ENCODE measurements around the gene PYGM.

DNA sequence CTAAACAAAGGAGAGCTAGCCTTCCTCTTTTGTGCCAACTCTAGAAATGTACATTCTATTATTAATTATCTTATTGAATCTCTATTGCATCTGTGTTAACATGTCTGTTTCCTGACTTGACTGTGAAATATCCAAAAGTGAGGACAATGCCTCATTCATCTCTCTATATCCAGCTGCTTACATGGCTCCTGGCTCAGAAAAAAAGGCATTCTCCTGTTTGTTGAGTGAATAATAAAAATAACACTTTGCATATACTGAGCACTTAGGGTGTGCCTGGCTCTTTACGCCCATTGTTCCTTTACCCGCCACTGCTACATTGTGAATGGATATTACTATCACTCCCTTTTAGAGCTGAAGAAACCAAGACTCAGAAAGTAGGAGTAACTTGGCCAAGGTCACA, 56.7 kb downstream of the PYGM start:
- TF ChIP-seq, protein P1, sequence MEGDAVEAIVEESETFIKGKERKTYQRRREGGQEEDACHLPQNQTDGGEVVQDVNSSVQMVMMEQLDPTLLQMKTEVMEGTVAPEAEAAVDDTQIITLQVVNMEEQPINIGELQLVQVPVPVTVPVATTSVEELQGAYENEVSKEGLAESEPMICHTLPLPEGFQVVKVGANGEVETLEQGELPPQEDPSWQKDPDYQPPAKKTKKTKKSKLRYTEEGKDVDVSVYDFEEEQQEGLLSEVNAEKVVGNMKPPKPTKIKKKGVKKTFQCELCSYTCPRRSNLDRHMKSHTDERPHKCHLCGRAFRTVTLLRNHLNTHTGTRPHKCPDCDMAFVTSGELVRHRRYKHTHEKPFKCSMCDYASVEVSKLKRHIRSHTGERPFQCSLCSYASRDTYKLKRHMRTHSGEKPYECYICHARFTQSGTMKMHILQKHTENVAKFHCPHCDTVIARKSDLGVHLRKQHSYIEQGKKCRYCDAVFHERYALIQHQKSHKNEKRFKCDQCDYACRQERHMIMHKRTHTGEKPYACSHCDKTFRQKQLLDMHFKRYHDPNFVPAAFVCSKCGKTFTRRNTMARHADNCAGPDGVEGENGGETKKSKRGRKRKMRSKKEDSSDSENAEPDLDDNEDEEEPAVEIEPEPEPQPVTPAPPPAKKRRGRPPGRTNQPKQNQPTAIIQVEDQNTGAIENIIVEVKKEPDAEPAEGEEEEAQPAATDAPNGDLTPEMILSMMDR (conservative IDR thresholded peaks at IDR 0.05 in 1 of 2, IDR thresholded peaks at IDR 0.05 in 1 of 2; ENCODE audit: extremely low read depth in 1 of 2, insufficient read depth in 1 of 2, low read depth in 1 of 2, low read length in 2 of 2) = no peak
- no peak for TF ChIP-seq EZH2 (IDR thresholded peaks at IDR 0.05; ENCODE audit: borderline replicate concordance, low read length)

All from mammary epithelial cell (primary cell).